Aorta (tissue), 5 donors: ENCODE results near the gene SLC18A3. TPM values are rescaled to one million over a fixed set of nuclear protein-coding genes. Genes with fewer than 3 reads are reported as not detected.

Source experiments
- ATAC-seq: fragments of 200-7000 bp; cut with Tn5 transposase; one replicate; pipeline ENCODE4 v1.9.1; 2022; ENCODE audit warnings: moderate library complexity; ENCODE audit not compliant: low FRiP score
- DNase-seq, 2 donors: peaks; one replicate each; pipeline ENCODE4 v3.0.0-alpha.2; 2020
- H3K27ac ChIP-seq, 2 donors: one replicate each; pipeline ENCODE4 v1.5.1; 2013; ENCODE audit warnings: low read length in 2 of 2, mild to moderate bottlenecking in 2 of 2, moderate library complexity in 2 of 2, control low read depth in 1 of 2, inconsistent platforms in 1 of 2, low read depth in 1 of 2
- H3K27me3 ChIP-seq, 2 donors: one replicate each; pipeline ENCODE4 v1.6.1; 2013; ENCODE audit warnings: control low read depth in 1 of 2, low read length in 1 of 2, mild to moderate bottlenecking in 1 of 2, moderate library complexity in 1 of 2; ENCODE audit not compliant: insufficient read depth in 2 of 2, control insufficient read depth in 1 of 2
- H3K36me3 ChIP-seq, 2 donors: one replicate each; pipeline ENCODE4 v1.6.1; 2013; ENCODE audit warnings: control low read depth in 1 of 2, low read length in 1 of 2, mild to moderate bottlenecking in 1 of 2; ENCODE audit not compliant: insufficient read depth in 2 of 2, control insufficient read depth in 1 of 2
- H3K4me1 ChIP-seq, 2 donors: one replicate each; pipeline ENCODE4 v1.6.1; 2013; ENCODE audit warnings: low read length in 2 of 2, control low read depth in 1 of 2, mild to moderate bottlenecking in 1 of 2, moderate library complexity in 1 of 2; ENCODE audit not compliant: insufficient read depth in 2 of 2, control insufficient read depth in 1 of 2
- H3K4me3 ChIP-seq, 2 donors: one replicate each; pipeline ENCODE4 v1.5.1; 2013; ENCODE audit warnings: low read length in 2 of 2, control low read depth in 1 of 2, mild to moderate bottlenecking in 1 of 2
- H3K9me3 ChIP-seq: one replicate; pipeline ENCODE4 v1.6.1; 2013; ENCODE audit warnings: mild to moderate bottlenecking, low read length; ENCODE audit not compliant: control insufficient read depth
- WGBS, 2 donors: extraction: QIAGEN DNeasy Blood & Tissue Kit; methylation state at CpG; one replicate each; pipeline ENCODE4 v1.1.7; 2013; 5-methylcytosine and 5-hydroxymethylcytosine counted together
- intact Hi-C, 2 donors: fragments of 100-400 bp; cut with DNase I; formaldehyde crosslinking; loops; one replicate each; pipeline versions ENCODE4 v1.14.2 to v1.15.0; 2022
- polyA plus RNA-seq, 2 donors: library from polyadenylated mRNA; stranded (reverse); fragments of 200-250 nt; gene quantifications; one replicate each; pipeline ENCODE4 v1.2.3, GENCODE V29; 2013
- total RNA-seq, 2 donors: library from RNA; stranded (reverse); fragmentation: NEBNext Ultra II Directional; extraction: Animal tissue kit (Norgen Biotek cat#: 25700); gene quantifications; one replicate each; pipeline ENCODE4 v1.2.1, GENCODE V29; 2021
- donor health status: healthy with polysubstance abuse.
- donor health status: Bipolar disorder and iron deficiency.
- donor health status: DM: no; HTN: no; CAD: no.
- donor health status: DM: no; HTN: no; CAD: no.
- donor health status: DM: yes; HTN: yes; CAD: no.

The SLC18A3 gene
- total and polyA plus RNA-seq, 4 donors = not detected

DNA sequence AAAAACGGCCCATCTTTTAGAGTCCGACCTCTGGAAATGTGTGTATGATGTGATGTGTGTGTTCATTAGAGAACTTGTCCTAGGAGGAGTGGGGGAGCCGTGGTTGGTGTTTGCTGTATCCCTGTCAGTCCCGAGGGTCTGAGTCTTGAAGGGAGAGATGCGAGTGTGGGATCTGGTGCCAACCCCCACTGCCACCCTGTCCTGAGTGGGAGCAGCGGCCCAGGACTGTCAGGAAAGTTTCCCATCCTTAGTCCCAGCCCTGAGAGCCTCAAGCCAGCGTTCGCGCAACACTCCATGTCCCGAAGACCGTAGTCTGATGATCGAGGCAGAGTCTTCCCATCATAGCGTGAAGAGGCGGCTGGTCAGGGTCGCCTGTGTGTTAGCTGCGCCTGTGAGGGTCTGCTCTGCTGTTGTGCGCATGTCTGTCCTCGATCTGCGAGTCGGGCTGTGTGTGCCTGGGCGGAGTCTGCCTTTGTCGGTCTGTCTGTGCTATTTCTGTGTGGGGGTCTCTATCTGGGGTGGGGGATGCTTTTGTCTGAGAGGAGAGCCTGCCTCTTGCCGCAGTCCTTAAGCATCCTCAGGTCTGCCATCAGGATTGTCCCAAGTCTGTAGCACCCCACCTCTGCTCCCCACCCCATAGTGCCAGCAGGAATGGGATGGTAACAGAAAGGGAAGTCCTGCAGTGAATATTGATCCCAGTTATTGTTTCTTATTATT is 3.2 kb downstream of the SLC18A3 start:
- ATAC-seq (no peak), DNase-seq (peak; percentile 24)
- intact Hi-C loops = no loop called here
- no peak overlapping the region for H3K27ac ChIP-seq
- no peaks in the 10 kb centered on the region for H3K36me3 ChIP-seq
- H3K4me1 ChIP-seq = no peaks in the 10 kb centered on the region
- no peaks in the 10 kb centered on the region for H3K9me3 ChIP-seq
- 4 to 5% methylated on average over 23 of the region's 23 CpGs for WGBS, 2 donors
- H3K4me3 ChIP-seq = no peak overlapping the region
- peaks cover 0 to 5% of the 10 kb centered on the region in 2 donors for H3K27me3 ChIP-seq

DNA sequence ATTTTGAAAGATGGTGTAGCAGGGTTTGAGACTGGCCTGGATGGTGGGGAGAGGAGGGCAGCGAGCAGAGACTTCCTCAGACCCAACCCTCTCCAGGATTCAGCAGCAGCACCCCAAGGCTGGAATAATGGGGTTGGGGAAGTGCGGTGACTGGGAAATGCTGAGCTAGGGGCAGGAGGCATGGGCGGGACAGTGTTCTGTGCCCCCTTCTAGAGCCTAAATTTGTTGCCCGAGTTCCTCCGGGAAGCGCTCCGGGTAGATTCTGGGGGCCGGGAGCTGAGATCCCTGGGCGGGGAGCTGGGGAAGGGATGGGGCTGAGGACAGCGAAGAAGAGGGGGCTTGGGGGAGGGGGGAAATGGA is 3.8 kb downstream of the SLC18A3 start, which contains the start of gene CHAT:
Gene CHAT, plus strand, starts transcription at position 156 of the 360 bp plus-strand sequence. Its CDS starts 153 bp downstream, at position 309.
- WGBS, 2 donors = 1 to 5% methylated on average over 10 of the region's 10 CpGs
- peak in 1 of 2 donors; percentile 33 for DNase-seq
- intact Hi-C loops = no loop called here
- Histone ChIP-seq H3K36me3 (no peaks in the 10 kb centered on the region), H3K27me3 (peaks cover 0 to 4% of the 10 kb centered on the region in 2 donors), H3K27ac (no peak within 1 kb of the TSS), H3K4me3 (no peak within 1 kb of the TSS), H3K9me3 (no peaks in the 10 kb centered on the region), H3K4me1 (no peaks in the 10 kb centered on the region)
- ATAC-seq = no peak

DNA sequence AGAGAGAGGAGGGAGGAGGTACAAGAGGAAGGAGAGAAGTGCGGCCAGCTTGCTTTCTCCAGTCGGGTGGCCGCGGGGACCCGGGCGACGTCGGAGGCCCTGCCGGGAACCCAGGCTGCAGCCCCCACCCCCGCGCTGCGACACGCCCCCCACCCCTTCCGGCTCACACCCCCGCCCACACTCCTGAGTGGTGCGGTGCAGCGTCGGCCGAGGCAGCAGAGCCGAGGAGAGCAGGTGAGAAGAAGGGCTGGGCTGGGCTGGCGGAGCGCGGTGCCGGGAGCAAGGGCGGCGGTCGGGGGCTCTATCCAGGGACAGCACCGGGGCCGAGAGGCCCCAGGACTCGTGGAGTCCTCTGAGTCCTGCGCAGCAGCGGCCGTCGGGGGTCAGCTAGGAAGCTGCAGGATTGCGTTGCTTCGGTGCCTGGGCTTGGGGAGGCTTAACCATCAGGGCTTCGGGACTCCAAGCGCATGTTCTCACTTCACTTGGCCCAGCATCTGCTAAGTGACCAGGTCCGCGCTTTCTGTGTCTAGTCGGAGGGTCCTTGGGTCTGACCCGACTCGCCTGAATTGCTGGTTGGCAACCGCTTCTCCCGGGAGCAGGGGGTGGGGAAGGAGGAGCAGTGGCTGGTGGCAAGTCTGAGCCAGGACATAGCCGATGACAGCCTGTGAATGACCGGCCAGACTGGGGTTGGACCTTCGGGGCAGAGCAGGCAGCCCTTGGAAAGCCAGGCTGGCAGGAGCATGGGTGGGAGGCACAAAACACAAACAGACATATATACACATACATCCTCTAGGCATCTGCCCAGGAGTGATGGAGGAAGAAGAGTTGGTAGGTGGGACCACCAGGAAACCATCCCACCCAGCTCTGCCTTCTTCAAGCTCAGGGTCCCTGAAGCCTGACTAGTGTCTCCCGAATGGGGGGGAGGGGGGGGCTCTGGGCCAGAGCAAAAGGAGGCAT is 4.4 kb downstream of the SLC18A3 start:
- 4 to 6% methylated on average over 26 to 49 of the region's 49 CpGs for WGBS, 2 donors
- Histone ChIP-seq H3K27me3 (peaks cover 0 to 4% of the 10 kb centered on the region in 2 donors), H3K36me3 (no peaks in the 10 kb centered on the region), H3K4me1 (no peaks in the 10 kb centered on the region), H3K4me3 (no peak overlapping the region), H3K9me3 (no peaks in the 10 kb centered on the region), H3K27ac (no peak overlapping the region)
- ATAC-seq = no peak
- DNase-seq = peak; percentile 43 to 61
- intact Hi-C loops = no loop called here

DNA sequence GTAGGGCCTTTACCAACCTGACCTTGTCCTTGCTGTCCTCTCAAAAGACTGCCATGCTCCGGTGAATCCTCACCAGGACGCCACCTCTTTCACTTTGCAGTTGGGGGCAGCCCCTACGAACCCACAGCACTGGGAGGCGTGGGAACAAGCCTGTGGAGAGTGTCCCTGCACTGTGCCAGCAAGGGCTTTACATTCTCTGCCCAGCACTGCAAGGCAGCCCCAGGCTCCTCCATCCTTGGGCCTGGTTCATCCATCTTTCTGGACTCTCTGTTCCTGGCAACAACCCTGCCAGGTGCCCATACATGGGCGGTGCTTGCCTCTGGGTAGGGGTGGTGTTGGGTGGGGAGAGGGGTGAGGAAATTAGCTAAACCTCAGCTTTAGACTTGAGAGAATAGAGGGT is 5.1 kb downstream of the SLC18A3 start:
- WGBS, 2 donors = 70 to 74% methylated on average over 5 of the region's 5 CpGs
- no peak overlapping the region for H3K27ac ChIP-seq
- ATAC-seq (no peak), DNase-seq (peak; percentile 12 to 14)
- H3K36me3 ChIP-seq = no peaks in the 10 kb centered on the region
- intact Hi-C loops = no loop called here
- no peaks in the 10 kb centered on the region for H3K4me1 ChIP-seq
- H3K27me3 ChIP-seq = peaks cover 0 to 4% of the 10 kb centered on the region in 2 donors
- no peaks in the 10 kb centered on the region for H3K9me3 ChIP-seq
- H3K4me3 ChIP-seq = no peak overlapping the region

DNA sequence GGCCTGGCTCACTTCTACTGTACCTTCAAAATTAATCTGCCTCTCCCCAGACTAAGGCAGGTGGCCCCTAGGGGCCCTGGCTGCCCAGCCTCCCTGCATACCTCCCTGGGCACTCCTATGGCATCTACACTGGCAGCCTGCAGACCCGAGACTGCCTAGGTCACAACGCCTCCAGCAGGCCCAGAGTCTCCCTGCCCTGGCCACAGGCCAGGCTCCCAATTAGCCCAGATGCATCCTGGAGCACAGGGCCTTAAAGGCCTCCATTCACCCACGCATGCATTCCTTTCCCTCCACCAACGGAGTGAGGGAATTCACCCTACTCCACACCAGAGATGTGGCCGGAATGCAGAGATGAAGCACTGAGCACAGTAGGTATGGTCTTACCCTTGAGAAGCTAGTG is 5.6 kb downstream of the SLC18A3 start:
- Histone ChIP-seq H3K4me1 (no peaks in the 10 kb centered on the region), H3K4me3 (no peak overlapping the region), H3K27ac (no peak overlapping the region), H3K27me3 (peaks cover 0 to 4% of the 10 kb centered on the region in 2 donors), H3K9me3 (no peaks in the 10 kb centered on the region), H3K36me3 (no peaks in the 10 kb centered on the region)
- 60 to 62% methylated on average over 5 of the region's 5 CpGs for WGBS, 2 donors
- peak; percentile 11 to 51 for DNase-seq
- ATAC-seq = no peak
- intact Hi-C loops = no loop called here

DNA sequence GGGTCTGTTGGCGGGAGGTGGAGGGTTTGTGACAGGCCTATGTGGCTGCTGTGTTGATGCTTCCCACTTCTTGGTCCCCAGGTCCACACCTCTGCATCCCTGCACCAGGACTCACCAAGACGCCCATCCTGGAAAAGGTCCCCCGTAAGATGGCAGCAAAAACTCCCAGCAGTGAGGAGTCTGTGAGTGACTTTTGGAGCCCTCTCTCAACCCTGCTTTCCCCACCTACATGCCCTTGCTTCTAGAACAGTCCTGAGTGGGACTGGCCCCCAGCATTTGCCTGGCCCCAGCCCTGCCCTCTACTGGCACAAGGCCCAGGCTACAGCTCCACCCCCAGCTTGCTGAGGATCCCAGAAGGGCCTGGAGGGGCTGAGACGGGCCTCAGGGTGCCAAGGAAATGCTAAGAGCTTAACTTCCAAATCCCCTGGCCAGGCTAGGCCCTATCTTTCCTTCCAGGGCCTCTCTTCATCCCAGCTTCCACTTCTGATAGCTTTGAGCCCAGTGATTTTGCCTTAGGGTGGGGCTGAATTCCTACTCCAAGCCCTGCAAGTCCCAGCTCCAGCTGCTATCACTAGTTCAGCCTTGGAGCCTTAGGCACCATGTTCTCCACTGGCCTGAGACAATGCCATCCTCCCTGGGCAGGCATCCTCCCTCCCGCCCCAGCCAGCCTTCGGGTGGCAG is 6.5 kb downstream of the SLC18A3 start:
- DNase-seq (peak; percentile 38 to 39), ATAC-seq (no peak)
- peaks cover 0 to 4% of the 10 kb centered on the region in 2 donors for H3K27me3 ChIP-seq
- no peaks in the 10 kb centered on the region for H3K4me1 ChIP-seq
- no peaks in the 10 kb centered on the region for H3K9me3 ChIP-seq
- intact Hi-C loops = no loop called here
- H3K4me3 ChIP-seq = no peak overlapping the region
- WGBS, 2 donors = 77 to 78% methylated on average over 6 of the region's 6 CpGs
- H3K27ac ChIP-seq = no peak overlapping the region
- H3K36me3 ChIP-seq = no peaks in the 10 kb centered on the region

DNA sequence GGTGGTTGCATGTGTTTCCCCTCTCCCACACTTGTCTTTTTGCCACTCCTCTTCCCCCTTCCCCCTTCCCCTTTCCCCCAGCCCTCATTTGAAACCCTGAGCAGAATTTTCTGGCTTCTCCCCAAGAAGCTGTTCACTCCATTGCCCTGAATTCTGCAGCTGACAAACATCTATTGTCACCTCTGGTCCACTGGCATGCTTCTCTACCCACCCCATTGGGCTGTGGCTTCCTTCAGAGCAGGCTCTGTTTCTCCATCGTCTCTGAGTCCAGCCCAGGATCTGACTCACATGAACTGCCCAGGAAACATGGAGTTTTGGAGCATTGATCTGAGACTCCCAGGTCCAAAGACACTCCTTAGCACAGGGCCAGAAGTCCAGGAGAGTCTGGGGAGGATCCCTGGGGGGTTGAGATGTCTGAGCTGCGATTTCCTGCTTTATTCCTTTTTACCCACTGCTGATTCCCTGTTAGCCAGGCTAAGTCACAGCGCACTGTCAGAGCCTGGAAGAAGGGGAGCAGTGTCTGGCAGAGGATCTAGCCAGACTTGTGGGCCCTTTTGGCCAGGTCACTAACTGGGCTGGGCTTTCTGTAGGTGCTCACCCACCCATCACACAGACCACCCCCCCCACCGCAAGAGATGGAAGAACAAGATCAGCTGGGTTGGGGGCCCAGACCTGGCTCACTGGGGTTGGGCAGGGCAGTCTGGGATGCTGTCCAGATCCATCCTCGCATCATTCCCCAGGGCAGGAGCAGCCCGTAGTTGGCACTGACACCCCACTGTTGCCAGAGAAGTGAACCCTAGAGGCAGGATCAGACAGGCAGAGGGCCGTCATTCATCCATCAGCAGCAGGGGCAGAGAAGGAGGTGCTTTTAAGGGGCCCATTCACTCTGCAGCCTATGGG is 7.3 kb downstream of the SLC18A3 start:
- DNase-seq (peak; percentile 29 to 52), ATAC-seq (no peak)
- H3K9me3 ChIP-seq = no peaks in the 10 kb centered on the region
- H3K4me3 ChIP-seq = no peak overlapping the region
- 60 to 63% methylated on average over 7 of the region's 7 CpGs for WGBS, 2 donors
- no peak overlapping the region for H3K27ac ChIP-seq
- H3K4me1 ChIP-seq = no peaks in the 10 kb centered on the region
- peaks cover 0 to 2% of the 10 kb centered on the region in 2 donors for H3K27me3 ChIP-seq
- H3K36me3 ChIP-seq = no peaks in the 10 kb centered on the region
- intact Hi-C loops = no loop called here

DNA sequence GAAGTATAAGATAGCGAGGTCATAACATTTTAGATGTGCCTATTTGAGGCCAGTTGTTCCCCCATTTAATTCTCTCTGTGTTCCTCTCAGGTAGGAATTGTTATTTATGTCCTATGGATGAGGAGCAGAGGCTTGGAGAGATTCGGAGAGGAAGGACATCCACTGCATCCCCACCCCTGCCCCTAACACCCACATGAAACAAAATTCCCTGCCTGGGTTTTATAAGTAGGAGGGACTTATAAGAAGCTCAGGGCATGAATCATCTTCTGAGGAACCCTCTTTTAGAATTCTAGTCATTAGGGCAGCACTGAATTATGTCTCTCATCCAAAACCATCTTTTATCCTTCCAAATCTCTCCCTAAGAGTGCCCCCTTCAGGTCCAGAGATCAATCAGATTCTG is 8.7 kb downstream of the SLC18A3 start:
- no peaks in the 10 kb centered on the region for H3K27me3 ChIP-seq
- no peaks in the 10 kb centered on the region for H3K4me1 ChIP-seq
- WGBS, 2 donors = 64 to 76% methylated on average over 2 of the region's 2 CpGs
- H3K9me3 ChIP-seq = no peaks in the 10 kb centered on the region
- intact Hi-C loops = no loop called here
- no peak for ATAC-seq
- no peaks in the 10 kb centered on the region for H3K36me3 ChIP-seq
- no peak overlapping the region for H3K27ac ChIP-seq
- no peak overlapping the region for H3K4me3 ChIP-seq
- DNase-seq = no peak
